ENCODE results near the gene FAM83D. TPM values are rescaled to one million over a fixed set of nuclear protein-coding genes. Genes with fewer than 3 reads are reported as not detected.

Gene FAM83D
- total RNA-seq, 1 experiment from 2014 or later, result 18.4 TPM

DNA sequence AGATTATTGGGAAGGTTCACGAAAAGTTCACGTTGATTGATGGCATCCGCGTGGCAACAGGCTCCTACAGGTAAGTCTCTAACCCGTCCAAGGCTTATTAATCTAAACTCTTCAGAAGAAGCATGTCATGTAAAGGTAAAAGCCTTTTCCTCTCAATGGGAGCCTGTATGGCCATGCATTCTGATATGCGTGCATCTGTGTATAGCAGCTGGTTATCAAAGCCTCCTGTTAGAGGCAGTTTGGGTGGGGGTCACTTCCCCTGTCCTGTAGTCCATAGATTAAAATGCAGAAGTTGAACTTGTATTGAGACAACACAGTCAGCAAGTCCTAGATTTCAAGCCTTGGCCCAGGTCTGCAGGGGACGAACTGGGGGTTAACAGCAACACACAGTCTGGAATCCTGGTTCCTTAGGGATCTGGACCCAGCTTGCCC, 21.7 kb downstream of the FAM83D start:
- CTCF ChIA-PET, result no interaction called here
- H3K4me3 Mint-ChIP-seq (ENCODE audit: unreplicated experiment), result no peak overlapping the region
- no peaks in the 10 kb centered on the region for H3K27me3 Mint-ChIP-seq (ENCODE audit: insufficient read depth, unreplicated experiment)
- DNase-seq (ENCODE audit: unreplicated experiment), result no peak
- H3K27ac Mint-ChIP-seq (ENCODE audit: low read depth, unreplicated experiment), result no peak overlapping the region
- TF ChIP-seq, protein P1, sequence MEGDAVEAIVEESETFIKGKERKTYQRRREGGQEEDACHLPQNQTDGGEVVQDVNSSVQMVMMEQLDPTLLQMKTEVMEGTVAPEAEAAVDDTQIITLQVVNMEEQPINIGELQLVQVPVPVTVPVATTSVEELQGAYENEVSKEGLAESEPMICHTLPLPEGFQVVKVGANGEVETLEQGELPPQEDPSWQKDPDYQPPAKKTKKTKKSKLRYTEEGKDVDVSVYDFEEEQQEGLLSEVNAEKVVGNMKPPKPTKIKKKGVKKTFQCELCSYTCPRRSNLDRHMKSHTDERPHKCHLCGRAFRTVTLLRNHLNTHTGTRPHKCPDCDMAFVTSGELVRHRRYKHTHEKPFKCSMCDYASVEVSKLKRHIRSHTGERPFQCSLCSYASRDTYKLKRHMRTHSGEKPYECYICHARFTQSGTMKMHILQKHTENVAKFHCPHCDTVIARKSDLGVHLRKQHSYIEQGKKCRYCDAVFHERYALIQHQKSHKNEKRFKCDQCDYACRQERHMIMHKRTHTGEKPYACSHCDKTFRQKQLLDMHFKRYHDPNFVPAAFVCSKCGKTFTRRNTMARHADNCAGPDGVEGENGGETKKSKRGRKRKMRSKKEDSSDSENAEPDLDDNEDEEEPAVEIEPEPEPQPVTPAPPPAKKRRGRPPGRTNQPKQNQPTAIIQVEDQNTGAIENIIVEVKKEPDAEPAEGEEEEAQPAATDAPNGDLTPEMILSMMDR (IDR thresholded peaks at IDR 0.05; ENCODE audit: unreplicated experiment), result no peak
- H3K36me3 Mint-ChIP-seq (ENCODE audit: insufficient read depth, unreplicated experiment), result peaks cover 37% of the 10 kb centered on the region
- no TSS peak for BruUV-seq (replicated peaks)
- H3K4me1 Mint-ChIP-seq (ENCODE audit: insufficient read depth, unreplicated experiment), result no peaks in the 10 kb centered on the region
- H3K9me3 Mint-ChIP-seq (ENCODE audit: unreplicated experiment), result no peaks in the 10 kb centered on the region
- POLR2A ChIA-PET, result interaction anchor here (2.3 kb wide), 1 partner anchor 14 kb away, joined by 9 read pairs; the partner anchor contains the start of gene DHX35
- intact Hi-C loops (cut with micrococcal nuclease), result no loop called here

DNA sequence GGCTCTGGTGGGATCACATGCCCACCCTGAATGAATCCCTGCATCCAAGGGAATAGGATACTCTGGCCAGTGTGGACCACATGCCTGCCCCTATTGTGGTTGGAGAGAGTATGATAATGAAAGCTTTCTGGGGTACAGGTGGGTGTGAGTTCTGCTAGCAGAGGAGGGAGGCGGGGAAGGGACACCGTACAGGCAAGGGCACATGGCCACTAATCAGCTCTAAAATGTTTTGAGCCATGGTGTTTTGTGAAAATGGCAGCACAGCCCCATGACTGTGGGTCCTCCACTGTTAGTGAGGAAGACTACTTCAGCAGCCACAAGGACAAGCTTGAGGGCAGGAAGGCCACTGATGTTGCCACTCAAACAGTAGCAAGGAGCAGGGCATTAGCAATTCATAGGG, 24.0 kb downstream of the FAM83D start:
- peaks cover 36% of the 10 kb centered on the region for H3K36me3 Mint-ChIP-seq (ENCODE audit: insufficient read depth, unreplicated experiment)
- no TSS peak for BruUV-seq (replicated peaks)
- H3K4me3 Mint-ChIP-seq (ENCODE audit: unreplicated experiment), result no peak overlapping the region
- no peak for DNase-seq (ENCODE audit: unreplicated experiment)
- intact Hi-C loops (cut with micrococcal nuclease), result no loop called here
- no peaks in the 10 kb centered on the region for H3K4me1 Mint-ChIP-seq (ENCODE audit: insufficient read depth, unreplicated experiment)
- H3K27me3 Mint-ChIP-seq (ENCODE audit: insufficient read depth, unreplicated experiment), result no peaks in the 10 kb centered on the region
- TF ChIP-seq, protein P1 (IDR thresholded peaks at IDR 0.05; ENCODE audit: unreplicated experiment), result no peak
- no peak overlapping the region for H3K27ac Mint-ChIP-seq (ENCODE audit: low read depth, unreplicated experiment)
- POLR2A ChIA-PET, result interaction anchor here (0.6 to 2.8 kb wide), 3 partner anchors 11 to 31 kb away, joined by 3 to 9 read pairs (median 8); partner anchors contain the start of gene DHX35
- CTCF ChIA-PET, result interaction anchor here (0.7 to 2.5 kb wide), 4 partner anchors 12 to 99 kb away, joined by 3 to 11 read pairs (median 3); partner anchors contain the start of gene DHX35
- no peaks in the 10 kb centered on the region for H3K9me3 Mint-ChIP-seq (ENCODE audit: unreplicated experiment)

DNA sequence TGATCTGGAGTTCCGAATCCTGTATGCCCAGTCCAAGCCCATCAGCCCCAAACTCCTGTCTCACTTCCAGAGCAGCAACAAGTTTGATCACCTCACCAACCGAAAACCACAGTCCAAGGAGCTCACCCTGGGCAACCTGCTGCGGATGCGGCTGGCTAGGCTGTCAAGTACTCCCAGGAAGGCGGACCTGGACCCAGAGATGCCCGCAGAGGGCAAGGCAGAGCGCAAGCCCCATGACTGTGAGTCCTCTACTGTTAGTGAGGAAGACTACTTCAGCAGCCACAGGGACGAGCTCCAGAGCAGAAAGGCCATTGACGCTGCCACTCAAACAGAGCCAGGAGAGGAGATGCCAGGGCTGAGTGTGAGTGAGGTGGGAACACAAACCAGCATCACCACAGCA, 25.4 kb downstream of the FAM83D start:
- ChIA-PET CTCF (interaction anchor here (1.0 to 2.5 kb wide), 4 partner anchors 10 to 97 kb away, joined by 3 to 11 read pairs (median 4); partner anchors contain the start of gene DHX35), POLR2A (interaction anchor here (1.2 to 2.8 kb wide), 2 partner anchors 10 to 479 kb away, joined by 3 to 8 read pairs; partner anchors contain the start of genes DHX35 and RALGAPB)
- BruUV-seq (replicated peaks), result no TSS peak
- Mint-ChIP-seq H3K27me3 (ENCODE audit: insufficient read depth, unreplicated experiment) (no peaks in the 10 kb centered on the region), H3K9me3 (ENCODE audit: unreplicated experiment) (no peaks in the 10 kb centered on the region), H3K4me3 (ENCODE audit: unreplicated experiment) (no peak overlapping the region), H3K27ac (ENCODE audit: low read depth, unreplicated experiment) (no peak overlapping the region), H3K4me1 (ENCODE audit: insufficient read depth, unreplicated experiment) (no peaks in the 10 kb centered on the region), H3K36me3 (ENCODE audit: insufficient read depth, unreplicated experiment) (peaks cover 36% of the 10 kb centered on the region)
- TF ChIP-seq, protein P1 (IDR thresholded peaks at IDR 0.05; ENCODE audit: unreplicated experiment), result no peak
- intact Hi-C loops (cut with micrococcal nuclease), result no loop called here
- DNase-seq (ENCODE audit: unreplicated experiment), result no peak

DNA sequence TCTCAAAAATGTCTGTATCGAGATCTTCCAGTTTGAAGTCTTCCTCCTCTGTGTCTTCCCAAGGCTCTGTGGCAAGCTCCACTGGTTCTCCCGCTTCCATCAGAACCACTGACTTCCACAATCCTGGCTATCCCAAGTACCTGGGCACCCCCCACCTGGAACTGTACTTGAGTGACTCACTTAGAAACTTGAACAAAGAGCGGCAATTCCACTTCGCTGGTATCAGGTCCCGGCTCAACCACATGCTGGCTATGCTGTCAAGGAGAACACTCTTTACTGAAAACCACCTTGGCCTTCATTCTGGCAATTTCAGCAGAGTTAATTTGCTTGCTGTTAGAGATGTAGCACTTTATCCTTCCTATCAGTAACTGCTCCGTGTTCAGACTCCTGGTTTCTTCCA, 25.9 kb downstream of the FAM83D start:
- Mint-ChIP-seq H3K27ac (ENCODE audit: low read depth, unreplicated experiment) (no peak overlapping the region), H3K36me3 (ENCODE audit: insufficient read depth, unreplicated experiment) (peaks cover 36% of the 10 kb centered on the region), H3K9me3 (ENCODE audit: unreplicated experiment) (no peaks in the 10 kb centered on the region), H3K27me3 (ENCODE audit: insufficient read depth, unreplicated experiment) (no peaks in the 10 kb centered on the region), H3K4me3 (ENCODE audit: unreplicated experiment) (no peak overlapping the region), H3K4me1 (ENCODE audit: insufficient read depth, unreplicated experiment) (no peaks in the 10 kb centered on the region)
- intact Hi-C loops (cut with micrococcal nuclease), result no loop called here
- POLR2A ChIA-PET, result interaction anchor here (1.2 to 2.8 kb wide), 2 partner anchors 10 to 480 kb away, joined by 3 to 8 read pairs; partner anchors contain the start of genes DHX35 and RALGAPB
- no peak for DNase-seq (ENCODE audit: unreplicated experiment)
- BruUV-seq (replicated peaks), result no TSS peak
- CTCF ChIA-PET, result interaction anchor here (1.0 to 2.5 kb wide), 5 partner anchors 10 to 129 kb away, joined by 3 to 11 read pairs (median 4); partner anchors contain the start of gene DHX35
- TF ChIP-seq, protein P1 (IDR thresholded peaks at IDR 0.05; ENCODE audit: unreplicated experiment), result no peak
